22Rv1 (cell line): Measurements from ENCODE around the gene DBNL.

Source experiments
- CTCF ChIP-seq: fragments of 450-650 bp; IDR thresholded peaks from 2 replicates; pipeline ENCODE4 v1.5.1; 2017; ENCODE audit warnings: mild to moderate bottlenecking
- ZFX ChIP-seq: fragments of 450-650 bp; IDR thresholded peaks from 2 replicates; pipeline ENCODE4 v1.6.1; 2017; ENCODE audit warnings: antibody characterized with exemption, borderline replicate concordance

DNA sequence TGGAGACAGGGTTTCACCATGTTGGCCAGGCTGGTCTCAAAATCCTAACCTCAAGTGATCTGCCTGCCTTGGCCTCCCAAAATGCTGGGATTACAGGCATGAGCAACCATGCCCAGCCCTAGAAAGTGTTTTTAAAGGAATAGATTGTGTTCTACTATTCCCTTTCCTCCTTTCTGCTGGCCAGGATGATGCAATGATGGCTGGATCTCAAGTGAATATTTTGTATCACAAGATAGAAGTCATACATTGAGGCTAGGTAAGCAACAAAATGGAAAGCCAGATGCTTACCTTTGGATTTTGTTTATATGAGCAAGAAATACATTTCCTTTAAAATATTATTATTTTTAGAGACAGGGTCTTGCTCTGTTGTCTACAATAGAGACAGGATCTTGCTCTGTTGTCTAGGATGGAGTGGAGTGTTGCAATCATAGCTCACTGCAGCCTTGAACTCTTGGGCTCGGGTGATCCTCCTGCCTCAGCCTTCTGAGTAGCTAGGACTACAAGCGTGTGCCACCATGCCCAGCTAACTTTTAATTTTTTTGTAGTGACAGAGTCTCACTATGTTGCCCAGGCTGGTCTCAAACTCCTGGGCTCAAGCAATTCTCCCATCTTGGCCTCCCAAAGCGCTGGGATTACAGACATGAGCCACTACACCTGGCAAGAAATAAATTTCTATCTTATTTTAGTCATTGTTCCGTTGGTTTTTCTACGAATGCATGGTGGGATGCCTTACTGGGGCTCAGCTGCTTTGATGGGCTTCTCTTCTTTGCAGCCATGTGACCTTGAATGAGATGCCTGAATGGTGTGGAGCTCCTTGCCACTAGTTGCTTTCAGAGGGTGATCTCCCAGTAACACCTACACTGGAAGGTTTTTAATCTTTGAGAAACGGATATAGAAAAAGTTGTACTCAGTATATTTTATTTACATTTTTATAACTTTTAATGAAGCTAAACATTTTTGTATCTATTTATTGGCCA is 53.9 kb downstream of the DBNL start:
- TF ChIP-seq CTCF (no peak), ZFX (no peak)
